Stimulated activated CD4-positive, alpha-beta T cell treated with anti-CD3 and anti-CD28 coated beads, TNF-alpha, amount 100 ng/mL, for 1 hour (primary cell): Measurements from ENCODE around the gene EPC1.
"Not testable (repeated sequence)": the region's sequence is repeated elsewhere in the genome, so short reads cannot be mapped to it uniquely, and the experiment has no call there.

Source experiments
- DNase-seq, 3 donors: peaks; one replicate each; pipeline ENCODE4 v3.0.0-alpha.2; 2020; ENCODE audit warnings: low read depth in 3 of 3, low spot score in 1 of 3

The EPC1 gene

DNA sequence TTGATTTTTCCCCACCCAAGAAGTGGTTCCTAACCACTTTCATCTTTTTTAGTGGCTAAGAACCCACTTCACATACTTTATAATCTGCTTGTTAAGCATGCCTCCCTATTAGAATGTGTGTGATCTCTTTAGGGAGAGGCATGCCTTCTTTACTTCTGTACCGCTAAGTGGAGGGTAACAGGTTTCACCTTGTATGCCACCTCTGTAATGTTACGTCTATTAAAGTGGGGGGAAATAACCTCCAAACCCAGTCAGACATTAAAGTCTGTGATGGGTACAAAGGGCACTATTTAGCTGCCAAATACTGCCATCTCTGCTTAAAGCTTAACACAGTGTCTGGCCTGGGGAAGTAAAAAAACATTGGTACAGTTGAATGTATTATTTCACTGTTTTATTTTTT, 51.9 kb downstream of the EPC1 start:
- no peak for DNase-seq

DNA sequence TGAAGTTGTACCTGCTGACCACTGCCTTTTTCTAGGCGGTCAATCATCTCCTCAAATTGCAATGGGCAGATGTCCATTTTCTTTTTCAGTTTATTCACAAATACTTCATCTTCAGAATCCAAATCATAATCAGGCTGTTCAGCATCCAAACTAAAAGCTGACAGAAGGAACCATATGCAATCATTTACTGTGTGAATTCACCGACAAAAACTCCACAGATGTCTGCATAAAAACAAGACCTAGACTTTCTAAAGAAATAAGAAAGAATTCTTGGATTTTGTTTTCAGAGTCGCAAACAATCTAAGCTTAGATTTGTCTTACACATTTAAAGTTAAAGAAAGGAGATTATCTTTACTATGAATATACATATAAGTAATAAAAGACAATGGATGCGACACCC, 53.4 kb downstream of the EPC1 start:
- no peak for DNase-seq

DNA sequence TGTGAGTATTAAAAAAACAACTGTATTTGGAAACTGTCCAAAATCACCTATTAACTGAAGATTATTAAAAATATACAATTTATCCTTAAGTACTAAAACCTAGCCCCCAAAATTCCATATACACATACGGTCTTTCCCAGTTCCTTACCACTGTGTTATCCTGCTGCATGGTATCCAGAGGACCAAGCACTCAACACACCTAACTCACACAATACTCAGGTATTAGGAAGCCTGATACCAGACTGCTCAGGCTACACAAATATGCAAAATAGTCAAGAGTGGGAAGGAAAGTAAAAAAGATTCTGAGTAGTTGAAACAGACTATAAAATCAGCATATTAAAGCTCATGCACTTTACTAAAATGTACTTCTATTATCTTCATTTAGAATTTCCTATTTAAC, 67.2 kb downstream of the EPC1 start:
- no peak for DNase-seq

DNA sequence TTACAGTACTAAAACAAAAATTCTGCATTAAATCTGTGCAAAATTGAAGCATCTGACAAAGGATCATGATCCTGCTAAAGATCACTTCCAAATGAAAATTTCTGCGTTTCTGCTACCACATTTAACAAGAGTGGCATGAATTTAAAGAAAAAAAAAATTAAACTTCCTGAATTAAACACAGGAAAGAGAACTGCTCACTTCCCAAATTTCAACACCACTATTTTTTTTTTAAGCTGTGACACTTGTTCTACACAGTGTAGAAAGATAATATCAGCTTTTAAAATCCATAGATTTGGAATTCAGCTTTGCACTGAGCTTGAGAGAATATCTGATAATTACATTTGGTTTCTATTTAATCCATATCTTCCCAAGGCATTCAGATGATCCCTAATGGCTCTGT, 73.6 kb downstream of the EPC1 start:
- no peak for DNase-seq

DNA sequence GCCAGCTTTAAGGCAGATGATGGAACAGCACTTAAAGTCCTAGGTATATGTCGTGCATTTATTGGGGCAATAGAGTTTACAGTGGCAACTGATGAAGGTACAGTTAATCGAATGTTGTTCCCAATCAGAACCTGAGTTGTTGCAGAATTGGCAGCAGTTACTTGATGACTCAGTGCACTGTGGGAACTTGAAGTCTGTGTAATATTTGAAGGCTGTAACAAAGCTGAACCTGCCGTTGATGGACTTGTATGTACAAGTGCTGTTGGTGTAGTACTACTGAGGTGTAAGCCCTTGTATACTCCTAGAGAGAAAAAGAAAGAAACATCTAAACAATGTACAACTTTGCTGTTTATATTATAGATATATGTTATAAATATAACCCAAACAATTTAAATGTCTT, 75.3 kb downstream of the EPC1 start:
- no peak for DNase-seq

DNA sequence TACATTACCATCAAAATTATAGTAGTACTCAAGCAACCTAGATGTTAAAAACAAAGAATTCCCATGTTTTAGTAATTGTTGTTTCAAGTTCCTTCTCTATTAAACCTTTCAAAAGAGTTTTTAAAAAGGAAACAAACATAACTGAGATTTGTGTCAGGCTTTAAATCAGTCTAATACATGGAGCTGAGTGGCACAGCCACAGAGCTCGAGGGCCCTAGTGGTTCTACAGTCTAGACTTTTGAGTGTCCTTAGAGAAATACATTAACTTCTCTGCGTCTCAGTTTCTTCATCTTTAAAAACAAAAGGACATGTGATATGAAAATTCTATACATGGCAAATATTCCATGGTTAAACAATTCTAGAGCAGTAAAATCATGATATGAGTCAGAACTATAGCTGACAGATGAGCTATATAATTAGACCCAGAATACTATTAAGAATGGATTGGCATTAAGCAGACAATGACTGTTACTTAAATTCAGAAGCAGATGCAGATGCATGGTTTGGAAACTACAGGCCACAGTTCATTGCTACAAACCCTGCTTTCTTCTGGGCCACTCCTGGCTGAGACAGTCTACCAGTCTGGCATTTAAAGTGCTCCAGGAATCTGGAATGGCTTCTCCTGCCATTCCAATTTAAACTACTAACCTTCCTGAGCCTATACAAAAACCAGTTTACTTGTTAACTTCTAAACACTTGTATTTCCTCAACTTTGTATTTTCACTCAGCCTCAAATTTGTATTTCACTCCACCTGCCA, 77.4 kb downstream of the EPC1 start:
- DNase-seq: no peak

DNA sequence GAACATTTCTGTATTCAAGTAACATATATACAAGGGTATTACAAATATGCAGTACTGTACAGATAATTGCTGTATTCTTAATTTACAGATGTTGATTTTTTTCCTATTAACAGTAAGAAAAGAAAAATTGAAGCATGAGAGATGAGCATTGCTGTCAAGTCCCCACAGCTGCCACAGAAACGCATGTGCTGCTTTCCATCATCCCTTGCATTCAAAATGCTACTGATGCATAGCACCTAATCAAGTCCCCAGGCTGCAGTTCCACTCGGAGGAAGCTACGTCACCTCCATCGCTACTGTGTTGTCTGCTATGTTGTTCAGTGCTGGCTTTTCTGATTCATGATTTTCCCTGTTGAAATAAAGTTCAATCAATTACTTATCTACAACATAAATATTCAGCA, 78.2 kb downstream of the EPC1 start:
- DNase-seq: no peak

DNA sequence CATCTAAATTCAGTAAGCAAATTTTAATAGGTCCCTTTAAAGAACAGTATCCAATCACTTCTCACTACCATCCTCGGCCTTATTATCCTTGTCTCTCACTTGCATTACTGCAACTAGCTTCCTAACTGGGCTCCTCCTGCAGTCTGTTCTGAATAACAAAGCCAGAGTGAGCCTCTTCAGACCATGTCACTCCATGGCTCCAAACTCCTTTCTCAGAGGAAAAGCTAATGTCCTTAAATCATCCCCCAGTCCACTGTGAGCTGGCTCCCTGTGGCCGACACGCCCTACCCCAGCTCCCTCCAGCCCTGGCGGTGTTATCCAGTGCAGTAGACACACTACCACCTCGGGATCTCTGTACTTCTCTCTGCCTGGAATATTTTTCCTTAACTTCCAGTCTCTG, 80.0 kb downstream of the EPC1 start:
- no peak for DNase-seq

DNA sequence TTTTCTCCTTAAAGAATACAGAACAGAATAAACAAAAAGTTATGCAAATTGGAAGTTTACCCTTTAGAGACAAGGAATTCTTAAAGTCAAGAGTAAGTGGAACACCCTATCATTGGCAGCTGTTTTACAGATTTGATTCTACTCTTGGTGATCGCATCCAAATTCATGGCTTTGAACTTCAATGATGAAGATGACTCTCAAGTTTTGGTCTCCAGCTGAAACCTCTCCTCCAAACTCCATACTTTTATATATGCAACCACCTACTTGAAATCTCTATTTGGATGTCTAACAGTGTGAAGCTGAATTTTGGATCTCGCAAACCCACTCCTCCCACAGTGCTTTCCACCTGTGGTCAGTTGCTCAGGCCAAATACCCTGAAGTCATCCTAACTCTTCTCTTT, 80.4 kb downstream of the EPC1 start:
- DNase-seq: no peak

DNA sequence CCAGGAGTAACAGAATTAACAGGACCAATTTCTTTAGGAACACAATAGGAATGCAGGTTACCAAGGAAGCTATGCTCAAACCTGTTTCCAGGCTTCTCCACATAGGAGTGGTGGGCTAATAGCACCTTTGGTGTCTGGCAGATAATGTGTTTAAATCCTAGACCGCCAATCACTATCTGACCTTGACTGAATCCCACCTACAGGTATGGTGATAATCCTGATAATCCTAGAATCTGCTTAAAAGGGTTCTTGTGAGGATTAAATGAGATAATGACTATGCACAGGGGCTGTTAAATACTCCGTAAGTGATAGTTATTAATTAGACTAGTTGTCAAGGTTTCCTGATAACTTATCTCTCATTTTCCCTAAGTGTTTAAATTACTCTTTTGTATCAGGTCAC, 81.2 kb downstream of the EPC1 start:
- DNase-seq: no peak

DNA sequence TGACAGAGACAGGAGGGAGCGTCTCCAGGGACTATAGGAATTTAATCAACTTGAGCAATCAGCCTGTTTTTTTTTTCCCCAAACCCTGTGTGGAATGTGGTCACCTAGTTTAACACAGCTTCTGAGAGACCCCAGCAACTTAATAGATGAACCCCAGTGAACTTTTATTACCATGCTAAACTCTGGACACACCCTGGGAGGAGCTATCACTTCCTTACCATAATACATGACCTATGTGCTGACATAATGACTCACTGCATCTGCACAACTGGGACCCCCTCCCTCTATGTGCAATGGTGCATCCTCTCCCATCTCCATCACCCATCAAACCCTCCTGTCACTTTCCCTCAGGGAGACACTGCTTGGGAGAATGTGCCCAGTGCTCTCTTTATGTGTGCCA, 83.7 kb downstream of the EPC1 start:
- no peak for DNase-seq

DNA sequence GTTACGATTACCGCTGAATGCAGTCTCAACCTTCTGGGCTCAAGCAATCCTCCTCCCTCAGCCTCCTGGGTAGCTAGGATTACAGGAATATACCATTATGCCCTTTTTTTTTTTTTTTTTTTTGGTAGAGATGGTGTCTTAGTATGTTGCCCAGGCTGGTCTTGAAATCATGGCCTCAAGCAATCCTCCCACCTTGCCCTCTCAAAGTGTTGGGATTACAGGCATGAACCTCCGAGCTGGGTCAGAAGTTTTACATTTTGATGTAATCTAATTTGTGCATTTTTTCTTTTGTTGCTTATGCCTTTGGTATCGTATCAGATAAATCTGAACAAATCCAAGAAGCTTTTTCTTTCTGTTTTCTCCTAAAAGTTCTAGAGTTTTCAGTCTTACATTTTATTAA, 87.4 kb downstream of the EPC1 start:
- DNase-seq: no peak

DNA sequence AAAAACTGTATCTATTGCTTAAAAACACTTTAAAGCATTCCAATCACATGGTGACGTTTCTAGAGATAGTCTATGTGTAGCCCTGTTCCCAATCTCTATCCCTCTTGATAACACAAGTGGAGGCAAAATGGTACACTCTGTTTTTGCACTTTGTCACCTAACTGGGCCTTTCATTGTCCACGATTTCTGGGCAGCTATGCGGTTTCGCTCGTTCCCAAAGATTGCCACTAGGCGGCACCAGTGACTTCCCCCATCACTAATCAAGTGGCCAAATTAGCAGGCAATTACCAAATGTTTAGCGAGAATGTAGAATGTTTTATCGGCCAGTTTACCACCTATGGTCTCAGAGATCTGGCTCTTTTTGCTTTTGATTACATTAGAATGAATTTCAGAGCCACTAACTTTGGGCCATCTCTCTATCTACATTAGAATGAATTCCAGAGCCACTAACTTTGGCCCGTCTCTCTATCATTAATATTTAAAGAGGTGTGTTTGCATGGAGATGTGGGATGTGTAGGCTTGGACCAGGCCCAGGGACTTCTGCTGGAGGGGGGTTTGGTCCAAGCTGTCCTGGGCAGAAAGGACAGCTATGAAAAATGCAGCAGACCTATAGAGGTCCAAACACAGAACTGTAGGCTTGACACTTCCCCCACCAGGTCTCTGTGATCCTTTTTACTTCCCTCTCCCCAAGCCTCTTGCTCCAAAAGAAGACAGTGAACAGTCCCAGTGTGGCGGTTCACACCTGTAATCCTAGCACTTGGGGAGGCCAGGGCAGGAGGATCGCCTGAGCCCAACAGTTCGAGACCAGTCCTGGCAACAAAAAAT, 90.1 kb downstream of the EPC1 start:
- DNase-seq: peak; percentile 20 to 55 (median 44)

DNA sequence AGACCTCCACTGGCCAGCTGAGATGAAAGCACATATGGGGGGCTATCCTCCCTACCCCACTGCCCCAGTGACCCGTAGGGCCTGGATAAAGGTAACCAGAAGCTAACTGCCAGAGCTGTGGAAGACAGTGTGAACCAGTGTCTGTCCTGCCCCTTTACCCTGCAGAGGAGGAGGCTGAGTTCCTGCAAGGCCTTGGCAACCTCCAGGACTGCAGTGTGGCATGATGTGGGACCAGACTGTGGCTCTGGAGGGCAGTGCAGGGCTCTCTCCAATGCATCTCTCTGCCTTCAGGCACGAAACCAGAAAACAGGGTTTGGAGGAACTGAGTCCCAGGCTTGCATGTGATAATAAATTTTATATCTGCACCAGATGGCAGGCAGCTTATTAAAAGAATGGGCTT, 93.1 kb downstream of the EPC1 start:
- DNase-seq: no peak

DNA sequence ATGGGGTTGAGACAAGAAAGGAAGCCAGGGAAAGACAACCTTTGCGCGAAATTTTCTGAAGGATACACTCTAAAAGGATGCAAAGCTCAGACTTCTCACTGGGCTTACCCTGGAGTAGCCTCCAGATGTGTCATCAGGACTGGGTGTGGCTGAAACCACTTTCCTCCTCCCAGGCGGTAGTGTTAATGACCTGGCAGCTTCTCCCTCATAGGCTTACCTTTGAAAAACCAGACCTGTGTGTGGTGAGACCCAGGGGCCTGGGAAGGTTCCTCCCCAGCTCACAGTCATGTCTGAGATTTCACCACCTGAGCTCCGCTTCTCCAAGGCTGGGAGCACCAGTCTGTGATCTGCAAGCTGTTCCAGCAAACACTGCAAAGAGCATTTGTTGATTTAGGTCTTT, 93.7 kb downstream of the EPC1 start:
- no peak for DNase-seq

DNA sequence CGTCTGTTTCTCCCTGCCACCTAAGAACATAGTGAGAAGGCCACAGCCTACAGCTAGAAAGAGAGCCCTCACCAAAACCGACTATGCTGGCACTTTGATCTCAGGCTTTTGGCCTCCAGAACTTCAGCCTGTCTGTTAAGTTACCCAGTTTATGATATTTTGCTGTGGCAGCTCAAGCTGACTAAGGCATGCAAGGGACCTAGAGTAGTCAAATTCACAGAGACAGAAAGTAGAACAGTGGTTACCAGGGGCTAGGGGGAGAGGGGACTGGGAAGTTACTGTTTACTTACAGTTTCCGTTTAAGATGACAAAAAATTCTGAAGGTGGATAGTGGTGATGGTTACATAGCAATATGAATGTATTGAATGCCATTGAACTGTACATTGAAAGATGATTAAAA, 96.5 kb downstream of the EPC1 start:
- not testable (repeated sequence) for DNase-seq

DNA sequence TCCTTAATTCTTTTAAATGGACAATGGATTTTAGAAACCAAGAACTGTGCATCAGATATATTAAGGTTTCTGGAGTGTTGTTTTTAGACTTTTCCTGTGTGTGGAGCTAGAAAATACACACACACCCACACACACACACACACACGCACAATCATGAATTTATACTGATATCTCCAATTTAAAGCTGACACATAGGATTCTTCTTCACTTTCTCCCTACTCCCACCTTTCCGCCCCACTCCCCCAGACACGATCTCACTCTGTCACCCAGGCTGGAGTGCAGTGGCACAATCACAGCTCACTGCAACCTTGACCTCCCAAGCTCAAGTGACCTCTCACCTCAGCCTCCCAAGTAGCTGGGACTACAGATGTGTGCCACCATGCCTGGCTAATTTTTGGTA, 100.3 kb downstream of the EPC1 start:
- no peak for DNase-seq

DNA sequence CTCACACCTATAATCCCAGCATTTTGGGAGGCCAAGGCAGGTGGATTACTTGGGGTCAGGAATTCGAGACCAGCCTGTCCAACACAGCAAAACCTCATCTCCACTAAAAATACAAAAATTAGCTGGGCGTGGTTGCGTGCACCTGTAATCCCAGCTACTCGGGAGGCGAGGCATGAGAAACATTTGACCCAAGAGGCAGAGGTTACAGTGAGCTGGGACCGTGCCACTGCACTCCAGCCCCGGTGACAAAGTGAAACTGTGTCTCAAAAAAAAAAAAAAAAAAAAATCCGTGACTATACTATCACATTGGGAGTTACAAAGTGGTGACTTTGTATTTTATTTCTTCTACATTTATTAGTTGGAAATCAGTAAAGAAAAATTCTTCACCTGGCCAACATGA, 101.2 kb downstream of the EPC1 start:
- DNase-seq: no peak

DNA sequence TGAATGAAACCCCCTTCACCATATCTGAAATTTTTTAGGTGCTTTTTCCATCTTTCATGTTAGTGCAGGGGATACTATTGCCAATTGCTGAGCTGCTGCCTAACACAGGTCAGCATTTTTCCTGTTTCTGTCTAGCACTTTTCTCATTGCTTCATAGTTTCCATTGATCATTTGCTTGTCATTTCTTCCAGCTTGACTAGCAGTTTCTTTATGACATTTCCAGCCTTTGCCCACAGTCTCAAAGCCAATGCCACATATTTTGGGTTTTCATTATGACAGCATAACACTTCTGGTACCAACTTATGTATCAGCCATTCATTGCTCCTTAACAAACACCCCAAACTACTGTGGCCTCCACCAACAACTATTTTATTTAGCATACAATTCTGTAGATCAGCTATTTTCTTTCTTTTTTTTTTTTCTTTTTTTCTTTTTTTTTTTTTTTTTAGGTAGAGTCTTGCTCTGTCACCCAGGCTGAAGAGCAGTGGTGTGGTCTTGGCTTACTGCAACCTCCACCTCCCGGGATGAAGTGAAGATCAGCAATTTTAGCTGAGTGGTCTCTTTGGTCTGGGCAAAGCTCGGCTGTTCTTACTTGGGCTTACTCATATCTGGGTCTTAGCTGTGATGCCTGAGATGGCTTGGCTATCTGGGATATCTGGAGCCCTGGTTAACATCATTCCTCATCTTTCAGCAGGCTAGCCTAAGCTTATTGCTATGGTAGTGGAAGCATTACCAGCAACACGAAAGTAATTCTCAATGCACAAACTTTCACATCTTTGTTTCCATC, 102.3 kb downstream of the EPC1 start:
- DNase-seq: no peak

DNA sequence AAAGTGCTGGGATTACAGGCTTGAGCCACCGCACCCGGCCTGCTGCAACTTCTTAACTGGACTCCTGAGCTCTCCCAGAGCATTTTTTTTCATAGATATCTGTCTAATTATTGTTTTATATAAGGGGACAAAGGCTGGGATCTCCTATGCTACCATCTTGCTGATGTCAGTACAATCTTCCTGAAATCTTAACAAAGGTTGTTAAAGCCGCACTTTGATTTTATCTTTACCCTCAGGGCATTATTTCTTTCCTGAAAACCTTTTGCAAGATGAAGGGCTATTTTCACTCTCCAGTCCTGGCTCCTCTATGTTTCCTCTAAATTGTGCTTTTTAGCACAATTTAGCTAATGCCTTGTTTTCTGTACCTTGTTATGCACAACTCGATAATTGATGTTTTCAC, 102.9 kb downstream of the EPC1 start:
- DNase-seq: no peak

DNA sequence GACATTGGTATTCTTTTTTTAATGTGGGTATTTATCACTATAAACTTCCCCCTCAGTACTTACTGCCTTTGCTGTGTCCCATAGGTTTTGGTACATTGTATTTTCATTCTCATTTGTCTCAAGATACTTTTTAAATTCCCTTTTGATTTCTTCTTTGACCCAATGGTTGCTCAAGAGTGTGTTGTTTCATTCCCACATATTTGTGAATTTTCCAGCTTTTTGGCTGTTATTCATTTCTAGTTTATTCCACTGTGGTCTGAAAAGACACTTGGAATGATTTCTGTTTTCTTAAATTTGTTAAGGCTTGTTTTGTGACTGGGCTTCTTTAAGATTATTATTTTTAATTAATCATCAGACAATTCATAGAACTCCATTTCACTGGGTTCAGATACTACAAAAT, 105.0 kb downstream of the EPC1 start:
- no peak for DNase-seq

DNA sequence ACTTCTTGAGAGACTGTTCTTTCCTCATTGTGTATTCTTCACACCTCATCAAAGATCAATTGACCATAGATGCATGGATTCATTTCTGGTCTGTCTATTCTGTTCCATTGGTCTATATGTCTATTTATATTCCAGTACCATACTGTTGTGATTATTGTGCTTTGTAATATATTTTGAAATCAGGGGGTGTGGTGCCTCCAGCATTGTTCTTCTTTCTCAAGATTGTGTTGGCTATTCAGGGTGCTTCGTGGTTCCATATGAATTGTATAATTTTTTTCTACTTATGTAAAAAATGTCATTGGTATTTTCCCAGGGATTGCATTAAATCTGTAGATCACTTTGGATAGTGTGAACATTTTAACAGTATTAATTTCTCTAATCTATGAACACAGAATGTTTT, 106.5 kb downstream of the EPC1 start:
- DNase-seq: no peak
